Gastrocnemius medialis (tissue), 4 donors: Measurements from ENCODE around the gene SUSD1.

ENCODE experiments used
- POLR2A ChIP-seq, 2 donors: fragments of 450-650 bp; IDR thresholded peaks; one replicate each; pipeline ENCODE4 v1.6.1; 2017; ENCODE audit warnings: antibody characterized with exemption in 2 of 2, mild to moderate bottlenecking in 2 of 2, moderate library complexity in 2 of 2
- TF ChIP-seq, protein P1 (sequence below), 5 experiments: fragments of 450-650 bp in 3 of 5; fragments of 200-600 bp in 2 of 5; sonication (generic) in 2 of 5; IDR thresholded peaks in 4 of 5; conservative IDR thresholded peaks in 1 of 5; 1 replicate in 4 of 5; 2 replicates in 1 of 5; pipeline ENCODE4 v1.5.1; 2016 to 2019; ENCODE audit warnings: antibody characterized with exemption in 5 of 5, mild to moderate bottlenecking in 3 of 5, moderate library complexity in 3 of 5

GRCh38 chr9:112104401-112104800, 70.7 kb downstream of the SUSD1 start:
- TF ChIP-seq, protein P1, sequence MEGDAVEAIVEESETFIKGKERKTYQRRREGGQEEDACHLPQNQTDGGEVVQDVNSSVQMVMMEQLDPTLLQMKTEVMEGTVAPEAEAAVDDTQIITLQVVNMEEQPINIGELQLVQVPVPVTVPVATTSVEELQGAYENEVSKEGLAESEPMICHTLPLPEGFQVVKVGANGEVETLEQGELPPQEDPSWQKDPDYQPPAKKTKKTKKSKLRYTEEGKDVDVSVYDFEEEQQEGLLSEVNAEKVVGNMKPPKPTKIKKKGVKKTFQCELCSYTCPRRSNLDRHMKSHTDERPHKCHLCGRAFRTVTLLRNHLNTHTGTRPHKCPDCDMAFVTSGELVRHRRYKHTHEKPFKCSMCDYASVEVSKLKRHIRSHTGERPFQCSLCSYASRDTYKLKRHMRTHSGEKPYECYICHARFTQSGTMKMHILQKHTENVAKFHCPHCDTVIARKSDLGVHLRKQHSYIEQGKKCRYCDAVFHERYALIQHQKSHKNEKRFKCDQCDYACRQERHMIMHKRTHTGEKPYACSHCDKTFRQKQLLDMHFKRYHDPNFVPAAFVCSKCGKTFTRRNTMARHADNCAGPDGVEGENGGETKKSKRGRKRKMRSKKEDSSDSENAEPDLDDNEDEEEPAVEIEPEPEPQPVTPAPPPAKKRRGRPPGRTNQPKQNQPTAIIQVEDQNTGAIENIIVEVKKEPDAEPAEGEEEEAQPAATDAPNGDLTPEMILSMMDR (IDR thresholded peaks at IDR 0.05 in 4 of 5, conservative IDR thresholded peaks at IDR 0.05 in 1 of 5), result no peak
- no peak for TF ChIP-seq POLR2A (IDR thresholded peaks at IDR 0.05)
